Peyer's patch (tissue), 4 donors: ENCODE data around the gene ST8SIA5.

ENCODE experiments used
- POLR2A ChIP-seq, 2 donors: fragments of 450-650 bp; IDR thresholded peaks; one replicate each; pipeline ENCODE4 v1.5.1; 2017; ENCODE audit warnings: antibody characterized with exemption in 2 of 2, mild to moderate bottlenecking in 2 of 2, moderate library complexity in 2 of 2
- TF ChIP-seq, protein P1 (sequence below), 6 experiments: fragments of 450-650 bp in 4 of 6; fragments of 200-600 bp in 2 of 6; sonication (generic) in 1 of 6; IDR thresholded peaks; one replicate each; pipeline ENCODE4 v1.5.1; 2017 to 2019; ENCODE audit warnings: antibody characterized with exemption in 6 of 6, mild to moderate bottlenecking in 3 of 6, moderate library complexity in 1 of 6

DNA sequence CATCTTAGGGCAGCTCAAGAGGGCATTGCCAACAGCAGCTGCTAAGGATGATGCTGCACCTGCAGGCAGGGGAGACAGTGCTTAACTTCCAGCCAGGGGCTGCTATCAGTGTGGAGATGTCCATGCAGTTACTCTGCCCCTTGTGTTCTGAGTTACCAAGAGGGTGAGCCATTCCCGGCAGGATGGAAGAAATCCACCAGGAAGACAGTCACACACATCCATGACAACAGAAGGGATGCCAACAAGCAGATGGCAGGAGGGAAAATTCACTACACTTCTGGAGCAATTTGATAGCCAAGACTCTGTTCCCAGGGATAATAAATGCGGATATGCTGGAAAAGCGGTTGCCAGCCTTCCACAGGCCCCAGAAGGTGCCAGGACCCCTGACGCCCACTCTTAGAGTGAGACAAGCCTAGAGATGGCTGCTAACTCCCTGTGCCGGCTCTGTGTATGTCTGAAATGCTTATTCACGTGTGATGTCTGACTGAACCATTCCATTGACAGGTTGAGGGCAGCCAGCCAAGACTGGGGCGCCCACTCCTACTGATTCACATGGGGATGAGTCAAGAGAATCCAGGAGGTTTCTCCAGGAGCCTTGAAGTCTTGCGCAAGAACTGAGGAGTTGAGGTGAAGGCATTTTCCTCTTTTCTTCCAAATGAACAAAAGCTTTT, 124.3 kb downstream of the ST8SIA5 start:
- no peak for TF ChIP-seq POLR2A (IDR thresholded peaks at IDR 0.05)
- TF ChIP-seq, protein P1, sequence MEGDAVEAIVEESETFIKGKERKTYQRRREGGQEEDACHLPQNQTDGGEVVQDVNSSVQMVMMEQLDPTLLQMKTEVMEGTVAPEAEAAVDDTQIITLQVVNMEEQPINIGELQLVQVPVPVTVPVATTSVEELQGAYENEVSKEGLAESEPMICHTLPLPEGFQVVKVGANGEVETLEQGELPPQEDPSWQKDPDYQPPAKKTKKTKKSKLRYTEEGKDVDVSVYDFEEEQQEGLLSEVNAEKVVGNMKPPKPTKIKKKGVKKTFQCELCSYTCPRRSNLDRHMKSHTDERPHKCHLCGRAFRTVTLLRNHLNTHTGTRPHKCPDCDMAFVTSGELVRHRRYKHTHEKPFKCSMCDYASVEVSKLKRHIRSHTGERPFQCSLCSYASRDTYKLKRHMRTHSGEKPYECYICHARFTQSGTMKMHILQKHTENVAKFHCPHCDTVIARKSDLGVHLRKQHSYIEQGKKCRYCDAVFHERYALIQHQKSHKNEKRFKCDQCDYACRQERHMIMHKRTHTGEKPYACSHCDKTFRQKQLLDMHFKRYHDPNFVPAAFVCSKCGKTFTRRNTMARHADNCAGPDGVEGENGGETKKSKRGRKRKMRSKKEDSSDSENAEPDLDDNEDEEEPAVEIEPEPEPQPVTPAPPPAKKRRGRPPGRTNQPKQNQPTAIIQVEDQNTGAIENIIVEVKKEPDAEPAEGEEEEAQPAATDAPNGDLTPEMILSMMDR (IDR thresholded peaks at IDR 0.05) = no peak
